ENCODE data around the gene CIT. TPM values are rescaled to one million over a fixed set of nuclear protein-coding genes. Genes with fewer than 3 reads are reported as not detected.

Gene CIT
- total RNA-seq, 6 experiments from 2014 or later, result 1.8 to 12.8 (median 3.3) TPM

DNA sequence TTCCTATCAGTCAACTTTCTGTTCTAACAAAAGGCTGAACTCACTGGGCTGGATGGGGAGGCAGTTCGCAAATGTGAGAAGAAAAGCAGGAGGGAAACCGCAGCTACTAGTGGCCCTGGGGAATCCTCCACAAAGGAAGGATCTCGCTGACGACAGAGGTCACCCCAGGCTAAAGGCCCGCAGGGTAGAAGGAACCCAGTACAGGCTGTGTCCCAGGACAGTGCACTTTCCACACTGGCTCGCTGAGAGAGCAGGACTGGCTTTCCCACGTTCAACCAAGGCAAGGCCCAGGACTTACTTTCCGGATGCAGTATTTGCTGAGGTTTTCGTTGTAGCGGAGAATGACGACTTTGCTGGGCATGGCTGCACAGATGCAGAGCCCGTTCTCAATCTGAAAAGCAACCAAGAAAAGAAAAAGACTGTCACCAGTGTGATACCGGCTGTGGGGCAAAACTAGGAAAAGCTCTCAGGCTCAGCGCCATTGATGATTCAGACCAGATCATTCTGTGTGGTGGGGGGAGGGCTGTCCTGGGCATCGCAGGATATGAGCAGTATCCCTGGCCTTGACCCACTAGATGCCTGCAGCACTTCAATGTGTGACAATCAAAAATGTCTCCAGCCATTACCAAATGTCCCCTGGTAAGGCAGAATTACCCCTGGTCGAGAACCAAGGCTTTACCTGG lies 172.9 kb downstream of the CIT start:
- Histone ChIP-seq H3K4me3 (no peak overlapping the region), H3K27me3 (no peaks in the 10 kb centered on the region), H3K4me1 (no peaks in the 10 kb centered on the region), H3K9me3 (no peaks in the 10 kb centered on the region), H3K36me3 (no peaks in the 10 kb centered on the region), H3K27ac (no peak overlapping the region)
- peak in 3 of 4 donors; percentile 17 to 48 (median 38) for ATAC-seq
- no peak for DNase-seq
- 95% methylated on average over 11 of the region's 16 CpGs for WGBS (ENCODE audit: insufficient coverage, low coverage, low lambda C conversion rate, missing lambda C conversion rate)
- intact Hi-C loops (cut with DNase I), result no loop called here
- TF ChIP-seq POLR2A (IDR thresholded peaks at IDR 0.05), result no peak
- TF ChIP-seq, protein P1, sequence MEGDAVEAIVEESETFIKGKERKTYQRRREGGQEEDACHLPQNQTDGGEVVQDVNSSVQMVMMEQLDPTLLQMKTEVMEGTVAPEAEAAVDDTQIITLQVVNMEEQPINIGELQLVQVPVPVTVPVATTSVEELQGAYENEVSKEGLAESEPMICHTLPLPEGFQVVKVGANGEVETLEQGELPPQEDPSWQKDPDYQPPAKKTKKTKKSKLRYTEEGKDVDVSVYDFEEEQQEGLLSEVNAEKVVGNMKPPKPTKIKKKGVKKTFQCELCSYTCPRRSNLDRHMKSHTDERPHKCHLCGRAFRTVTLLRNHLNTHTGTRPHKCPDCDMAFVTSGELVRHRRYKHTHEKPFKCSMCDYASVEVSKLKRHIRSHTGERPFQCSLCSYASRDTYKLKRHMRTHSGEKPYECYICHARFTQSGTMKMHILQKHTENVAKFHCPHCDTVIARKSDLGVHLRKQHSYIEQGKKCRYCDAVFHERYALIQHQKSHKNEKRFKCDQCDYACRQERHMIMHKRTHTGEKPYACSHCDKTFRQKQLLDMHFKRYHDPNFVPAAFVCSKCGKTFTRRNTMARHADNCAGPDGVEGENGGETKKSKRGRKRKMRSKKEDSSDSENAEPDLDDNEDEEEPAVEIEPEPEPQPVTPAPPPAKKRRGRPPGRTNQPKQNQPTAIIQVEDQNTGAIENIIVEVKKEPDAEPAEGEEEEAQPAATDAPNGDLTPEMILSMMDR (IDR thresholded peaks at IDR 0.05), result no peak

GRCh38 chr12:119700078-119700477 lies 177.0 kb downstream of the CIT start:
- intact Hi-C loops (cut with DNase I), result no loop called here
- H3K4me1 ChIP-seq, result no peaks in the 10 kb centered on the region
- no peak for DNase-seq
- TF ChIP-seq, protein P1 (IDR thresholded peaks at IDR 0.05), result no peak
- TF ChIP-seq POLR2A (IDR thresholded peaks at IDR 0.05), result no peak
- no peaks in the 10 kb centered on the region for H3K27me3 ChIP-seq
- no peak for ATAC-seq
- no peak overlapping the region for H3K27ac ChIP-seq
- H3K4me3 ChIP-seq, result no peak overlapping the region
- H3K36me3 ChIP-seq, result no peaks in the 10 kb centered on the region
- whole genome bisulfite sequencing (ENCODE audit: insufficient coverage, low coverage, low lambda C conversion rate, missing lambda C conversion rate), result 93% methylated on average over 6 of the region's 6 CpGs
- no peaks in the 10 kb centered on the region for H3K9me3 ChIP-seq

GRCh38 chr12:119699199-119699760 lies 177.8 kb downstream of the CIT start:
- WGBS (ENCODE audit: insufficient coverage, low coverage, low lambda C conversion rate, missing lambda C conversion rate), result 82% methylated on average over 5 of the region's 11 CpGs
- Histone ChIP-seq H3K4me3 (no peak overlapping the region), H3K27me3 (no peaks in the 10 kb centered on the region), H3K9me3 (no peaks in the 10 kb centered on the region), H3K4me1 (no peaks in the 10 kb centered on the region), H3K36me3 (no peaks in the 10 kb centered on the region), H3K27ac (no peak overlapping the region)
- intact Hi-C loops (cut with DNase I), result no loop called here
- ATAC-seq (no peak), DNase-seq (no peak)
- TF ChIP-seq, protein P1 (IDR thresholded peaks at IDR 0.05), result no peak
- TF ChIP-seq POLR2A (IDR thresholded peaks at IDR 0.05), result no peak

- TF ChIP-seq, protein P1 (IDR thresholded peaks at IDR 0.05), result no peak
- TF ChIP-seq POLR2A (IDR thresholded peaks at IDR 0.05), result no peak
- 85% methylated on average over 5 of the region's 5 CpGs for WGBS (ENCODE audit: insufficient coverage, low coverage, low lambda C conversion rate, missing lambda C conversion rate)
- intact Hi-C loops (cut with DNase I), result no loop called here
- H3K36me3 ChIP-seq, result no peaks in the 10 kb centered on the region
- H3K27ac ChIP-seq, result no peak overlapping the region
- no peaks in the 10 kb centered on the region for H3K4me1 ChIP-seq
- H3K4me3 ChIP-seq, result no peak overlapping the region
- no peaks in the 10 kb centered on the region for H3K27me3 ChIP-seq
- DNase-seq (no peak), ATAC-seq (no peak)
- no peaks in the 10 kb centered on the region for H3K9me3 ChIP-seq
Observed at GRCh38 chr12:119696943-119697342, 180.2 kb downstream of the CIT start.
